Testis (tissue), 2 donors: ENCODE measurements around the gene CFAP69.

Source experiments
- POLR2A ChIP-seq: fragments of 450-650 bp; IDR thresholded peaks from one replicate; pipeline ENCODE4 v1.6.1; 2017; ENCODE audit warnings: antibody characterized with exemption, mild to moderate bottlenecking, moderate library complexity
- TF ChIP-seq, protein P1 (sequence below), 3 experiments: fragments of 450-650 bp in 2 of 3; fragments of 200-600 bp in 1 of 3; sonication (generic) in 1 of 3; IDR thresholded peaks; one replicate each; pipeline ENCODE4 v1.5.1; 2016 to 2019; ENCODE audit warnings: antibody characterized with exemption in 3 of 3, mild to moderate bottlenecking in 2 of 3, moderate library complexity in 1 of 3

GRCh38 chr7:90212149-90212495 lies 32.9 kb upstream of the CFAP69 start:
- TF ChIP-seq POLR2A: no peak
- TF ChIP-seq, protein P1, sequence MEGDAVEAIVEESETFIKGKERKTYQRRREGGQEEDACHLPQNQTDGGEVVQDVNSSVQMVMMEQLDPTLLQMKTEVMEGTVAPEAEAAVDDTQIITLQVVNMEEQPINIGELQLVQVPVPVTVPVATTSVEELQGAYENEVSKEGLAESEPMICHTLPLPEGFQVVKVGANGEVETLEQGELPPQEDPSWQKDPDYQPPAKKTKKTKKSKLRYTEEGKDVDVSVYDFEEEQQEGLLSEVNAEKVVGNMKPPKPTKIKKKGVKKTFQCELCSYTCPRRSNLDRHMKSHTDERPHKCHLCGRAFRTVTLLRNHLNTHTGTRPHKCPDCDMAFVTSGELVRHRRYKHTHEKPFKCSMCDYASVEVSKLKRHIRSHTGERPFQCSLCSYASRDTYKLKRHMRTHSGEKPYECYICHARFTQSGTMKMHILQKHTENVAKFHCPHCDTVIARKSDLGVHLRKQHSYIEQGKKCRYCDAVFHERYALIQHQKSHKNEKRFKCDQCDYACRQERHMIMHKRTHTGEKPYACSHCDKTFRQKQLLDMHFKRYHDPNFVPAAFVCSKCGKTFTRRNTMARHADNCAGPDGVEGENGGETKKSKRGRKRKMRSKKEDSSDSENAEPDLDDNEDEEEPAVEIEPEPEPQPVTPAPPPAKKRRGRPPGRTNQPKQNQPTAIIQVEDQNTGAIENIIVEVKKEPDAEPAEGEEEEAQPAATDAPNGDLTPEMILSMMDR (IDR thresholded peaks at IDR 0.05): no peak
